ENCODE measurements around the gene CKS1B. TPM values are rescaled to one million over a fixed set of nuclear protein-coding genes. Genes with fewer than 3 reads are reported as not detected.

Gene CKS1B
- total RNA-seq, 1 donor from 2014 or later = 78.0 TPM

GRCh38 chr1:155001675-155002463, 27.4 kb downstream of the CKS1B start:
- peak; percentile 96 for DNase-seq (ENCODE audit: low read depth, low spot score)

- DNase-seq (ENCODE audit: low read depth, low spot score) = no peak
Measured at GRCh38 chr1:155002464-155003226, 28.2 kb downstream of the CKS1B start, which contains the start of gene ZBTB7B. Gene ZBTB7B (plus strand): TSS chr1:155002802. CDS start chr1:155014661, 11,859 bp downstream.

- no peak for DNase-seq (ENCODE audit: low read depth, low spot score)
Measured at GRCh38 chr1:155003227-155003765, 28.8 kb downstream of the CKS1B start.

- DNase-seq (ENCODE audit: low read depth, low spot score) = no peak
Measured at GRCh38 chr1:155003766-155004351, 29.4 kb downstream of the CKS1B start.

- no peak for DNase-seq (ENCODE audit: low read depth, low spot score)
Measured at GRCh38 chr1:155004352-155005075, 30.0 kb downstream of the CKS1B start.

GRCh38 chr1:155005076-155006011, 30.9 kb downstream of the CKS1B start:
- DNase-seq (ENCODE audit: low read depth, low spot score) = no peak

GRCh38 chr1:155006601-155007101, 32.2 kb downstream of the CKS1B start:
- DNase-seq (ENCODE audit: low read depth, low spot score) = no peak

- DNase-seq (ENCODE audit: low read depth, low spot score) = no peak
Measured at GRCh38 chr1:155007251-155007828, 32.9 kb downstream of the CKS1B start.

GRCh38 chr1:155008015-155008941, 33.8 kb downstream of the CKS1B start:
- DNase-seq (ENCODE audit: low read depth, low spot score) = no peak

- DNase-seq (ENCODE audit: low read depth, low spot score) = no peak
Measured at GRCh38 chr1:155009221-155009711, 34.8 kb downstream of the CKS1B start.

GRCh38 chr1:155009742-155010141, 35.3 kb downstream of the CKS1B start:
- no peak for DNase-seq (ENCODE audit: low read depth, low spot score)

GRCh38 chr1:155010211-155010918, 35.9 kb downstream of the CKS1B start:
- no peak for DNase-seq (ENCODE audit: low read depth, low spot score)

GRCh38 chr1:155011004-155011416, 36.5 kb downstream of the CKS1B start:
- DNase-seq (ENCODE audit: low read depth, low spot score) = no peak

- DNase-seq (ENCODE audit: low read depth, low spot score) = no peak
Measured at GRCh38 chr1:155011437-155012025, 37.0 kb downstream of the CKS1B start.

- DNase-seq (ENCODE audit: low read depth, low spot score) = no peak
Measured at GRCh38 chr1:155012026-155012546, 37.6 kb downstream of the CKS1B start.

GRCh38 chr1:155012776-155013602, 38.5 kb downstream of the CKS1B start:
- DNase-seq (ENCODE audit: low read depth, low spot score) = no peak

All from pulmonary artery endothelial cell (primary cell).